Stimulated activated CD4-positive, alpha-beta T cell treated with anti-CD3 and anti-CD28 coated beads, TNF-alpha, amount 100 ng/mL, for 1 hour (primary cell): ENCODE data around the gene DYNC1I1.

Experiments
- DNase-seq, 3 donors: peaks; one replicate each; pipeline ENCODE4 v3.0.0-alpha.2; 2020; ENCODE audit warnings: low read depth in 3 of 3, low spot score in 1 of 3

Gene DYNC1I1

GRCh38 chr7:95788884-95789283 is 16.5 kb downstream of the DYNC1I1 start:
- no peak for DNase-seq

- DNase-seq = no peak
These were observed 21.3 kb downstream of the DYNC1I1 start for GRCh38 chr7:95793658-95794057.

DNA sequence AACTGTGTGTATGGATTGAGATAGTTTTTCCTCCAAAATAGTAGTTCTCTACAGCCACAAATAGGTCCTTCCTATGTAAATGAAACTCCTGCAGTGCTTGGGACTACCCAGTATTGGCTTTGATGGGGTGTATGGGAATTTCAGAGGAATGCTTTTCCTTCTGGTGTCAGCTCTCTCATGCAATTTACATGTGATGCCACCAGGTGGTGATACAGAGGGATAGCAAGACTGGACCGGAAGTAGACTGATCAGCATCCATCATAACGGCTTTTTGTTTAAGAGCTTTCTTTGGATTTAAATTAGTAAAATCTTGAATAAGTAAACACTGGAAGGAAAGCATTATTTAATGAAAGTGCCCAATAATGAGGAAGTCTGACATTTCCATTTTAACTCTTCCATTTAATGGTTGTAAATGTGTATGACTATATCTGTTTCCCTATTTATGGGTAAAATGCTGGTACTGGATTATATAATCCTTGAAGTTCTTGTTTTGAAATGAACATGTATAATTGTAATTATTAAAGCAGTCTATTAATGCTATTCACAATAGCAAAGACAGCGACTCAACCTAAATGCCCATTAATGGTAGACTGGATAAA is 22.7 kb downstream of the DYNC1I1 start:
- DNase-seq = no peak

DNA sequence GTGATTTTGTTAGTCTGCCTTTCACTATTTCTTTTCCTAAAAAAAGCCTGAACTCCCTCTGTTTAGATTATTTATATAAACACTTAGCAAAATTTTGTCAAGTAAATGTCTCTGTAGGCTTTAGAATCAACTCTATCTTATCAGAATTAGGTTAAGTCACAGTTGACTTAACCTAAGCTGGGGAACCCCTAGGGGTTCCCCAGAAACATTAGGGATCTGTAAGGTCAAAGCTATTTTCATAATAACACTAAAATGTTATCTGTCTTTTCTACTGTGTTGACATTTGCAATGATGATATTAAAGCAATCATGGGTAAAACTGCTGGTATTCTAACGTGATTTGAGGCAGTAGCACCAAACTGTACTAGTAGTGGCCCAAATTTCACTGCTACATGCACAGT is 24.3 kb downstream of the DYNC1I1 start:
- no peak for DNase-seq

DNA sequence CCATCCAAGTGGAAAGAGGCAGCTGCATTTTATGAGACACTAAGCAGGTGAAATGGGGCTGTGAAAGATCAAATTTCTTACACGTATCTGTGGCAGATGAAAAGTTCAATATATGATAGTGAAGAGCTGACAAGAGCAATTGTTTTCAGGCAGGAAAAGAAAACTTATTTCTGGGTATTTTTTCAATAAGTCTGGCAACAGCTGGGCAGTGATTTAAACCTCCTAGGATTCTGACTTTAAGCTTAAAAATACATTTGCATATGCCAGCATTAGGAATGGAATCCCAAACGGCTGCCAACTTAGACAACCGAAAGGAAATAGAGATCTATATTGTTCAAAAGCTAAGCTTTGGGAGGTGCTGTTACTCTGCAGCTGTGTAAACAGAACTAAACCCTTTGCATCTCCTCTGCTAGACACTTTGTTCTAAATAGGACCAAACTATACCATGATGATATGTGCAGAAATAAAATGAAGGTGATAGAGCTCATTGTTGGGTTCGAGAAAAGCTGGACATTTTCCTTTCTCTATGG is 26.1 kb downstream of the DYNC1I1 start:
- no peak for DNase-seq

DNA sequence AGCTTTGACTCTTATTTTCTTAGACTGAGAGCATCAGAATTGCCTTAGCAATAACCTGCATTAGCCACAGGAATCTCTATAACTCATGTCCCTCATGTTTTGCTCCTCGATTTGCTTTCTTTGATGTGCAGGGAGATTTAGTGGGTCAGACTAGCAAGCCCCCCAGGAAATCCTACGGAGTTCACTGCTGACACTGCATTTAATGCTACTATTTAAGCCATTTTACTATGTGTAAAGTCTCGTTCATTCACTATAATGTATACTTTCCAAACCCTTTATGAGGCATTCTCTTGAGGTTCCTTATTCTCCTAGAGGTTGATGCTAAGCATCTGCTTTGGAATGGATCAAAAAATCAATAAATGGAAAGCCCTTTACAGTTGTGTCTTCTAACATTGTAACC is 28.4 kb downstream of the DYNC1I1 start:
- no peak for DNase-seq

GRCh38 chr7:95802270-95802669 is 29.9 kb downstream of the DYNC1I1 start:
- no peak for DNase-seq

GRCh38 chr7:95804052-95804451 is 31.7 kb downstream of the DYNC1I1 start:
- DNase-seq = no peak

DNA sequence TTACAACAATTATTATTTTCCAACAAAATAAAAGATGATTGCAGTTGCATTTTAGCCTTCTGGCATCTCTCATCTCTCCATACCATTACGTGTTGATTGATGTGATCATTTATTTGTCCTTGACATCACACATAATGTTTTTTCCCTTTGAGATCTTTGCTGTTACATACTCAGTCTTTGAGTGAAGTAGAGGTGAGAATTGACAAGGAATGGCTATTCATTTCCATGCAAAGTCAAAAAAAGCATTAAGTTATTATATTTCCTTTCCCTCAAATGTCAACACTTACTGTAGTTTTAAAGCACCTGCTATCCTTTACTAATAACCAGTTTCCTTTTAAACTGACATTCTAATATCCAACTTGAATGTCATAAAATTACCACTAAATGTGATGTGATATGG is 33.6 kb downstream of the DYNC1I1 start:
- no peak for DNase-seq

- no peak for DNase-seq
These were observed 36.0 kb downstream of the DYNC1I1 start for GRCh38 chr7:95808396-95808795.

DNA sequence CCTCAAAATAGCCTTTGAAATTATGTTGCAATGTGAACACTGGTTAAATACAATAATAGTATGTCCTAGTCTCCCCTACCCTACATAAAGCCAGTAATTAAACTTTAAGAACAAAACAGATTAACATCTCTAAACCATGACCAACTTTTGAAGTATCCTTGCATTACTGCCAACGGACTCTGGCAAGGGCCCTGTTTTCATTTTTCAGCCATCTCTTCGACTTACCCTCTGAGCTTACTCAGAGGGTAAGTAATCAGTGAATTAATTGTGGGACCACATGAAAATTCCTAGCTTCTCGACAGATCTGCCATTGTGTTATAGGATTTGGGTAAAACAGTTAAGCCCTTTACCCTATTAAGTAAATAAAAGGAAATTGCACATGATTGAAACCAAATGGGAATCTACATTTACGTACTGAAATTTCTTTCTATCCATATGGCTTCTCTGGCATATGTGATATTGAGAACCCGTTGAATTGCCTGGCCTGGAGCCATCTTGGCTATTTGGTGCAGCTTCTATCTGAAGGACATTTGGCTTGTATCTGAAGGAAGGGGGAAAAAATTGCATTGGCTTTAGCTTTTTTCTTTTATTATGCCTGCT is 39.6 kb downstream of the DYNC1I1 start:
- DNase-seq = no peak

DNA sequence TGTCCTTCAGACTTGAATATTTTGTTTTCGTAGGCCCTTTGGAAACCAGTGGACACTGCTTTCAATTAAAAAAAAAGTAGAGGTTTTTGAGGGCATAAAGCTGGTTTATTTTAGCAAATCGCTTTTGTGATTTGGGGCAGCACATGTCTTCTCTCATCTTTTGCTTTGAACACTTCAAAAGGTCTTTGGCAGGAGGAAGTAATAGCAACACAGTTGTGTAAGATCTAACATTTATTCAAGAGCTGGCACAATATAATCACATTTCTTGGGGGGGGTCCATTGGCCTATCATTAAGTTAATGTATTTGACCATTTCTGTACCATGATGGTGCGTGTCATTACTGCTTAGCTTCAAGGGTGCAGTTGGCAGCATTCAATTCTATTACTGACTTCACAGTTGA is 42.4 kb downstream of the DYNC1I1 start:
- DNase-seq = no peak

DNA sequence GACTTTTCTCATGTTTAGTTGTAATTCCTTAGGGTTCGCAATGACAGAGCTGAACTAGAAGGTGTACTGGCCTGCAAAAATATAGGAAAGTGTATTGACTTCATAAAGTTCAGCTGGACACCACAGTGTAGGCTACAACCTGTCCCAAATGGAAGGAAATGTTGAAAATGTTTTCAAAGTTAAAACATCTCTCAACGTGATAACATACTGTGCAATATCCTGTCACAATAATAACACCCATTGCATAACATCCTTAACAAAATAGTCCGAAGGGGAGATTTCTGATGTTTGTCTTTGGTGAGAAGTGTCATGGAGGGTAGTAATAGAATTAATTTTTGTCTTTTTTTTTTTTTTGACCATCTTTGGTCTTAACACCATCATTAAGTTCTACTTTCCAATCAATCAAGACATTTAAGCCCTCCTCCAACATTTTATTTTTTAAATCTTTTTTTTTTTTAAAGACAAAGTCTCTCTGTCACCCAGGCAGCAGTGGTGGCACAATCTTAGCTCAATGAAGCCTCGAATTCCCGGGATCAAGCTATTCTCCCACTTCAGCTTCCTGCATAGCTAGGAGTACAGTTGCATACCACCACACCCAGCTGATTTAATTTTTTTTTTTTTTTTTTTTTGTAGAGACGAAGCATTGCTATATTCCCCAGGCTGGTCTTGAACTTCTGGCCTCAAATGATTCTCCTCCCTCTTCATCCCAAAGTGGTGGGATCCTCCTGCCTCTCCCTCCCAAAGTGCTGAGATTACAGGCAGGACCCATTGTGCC is 45.7 kb downstream of the DYNC1I1 start:
- DNase-seq = no peak

DNA sequence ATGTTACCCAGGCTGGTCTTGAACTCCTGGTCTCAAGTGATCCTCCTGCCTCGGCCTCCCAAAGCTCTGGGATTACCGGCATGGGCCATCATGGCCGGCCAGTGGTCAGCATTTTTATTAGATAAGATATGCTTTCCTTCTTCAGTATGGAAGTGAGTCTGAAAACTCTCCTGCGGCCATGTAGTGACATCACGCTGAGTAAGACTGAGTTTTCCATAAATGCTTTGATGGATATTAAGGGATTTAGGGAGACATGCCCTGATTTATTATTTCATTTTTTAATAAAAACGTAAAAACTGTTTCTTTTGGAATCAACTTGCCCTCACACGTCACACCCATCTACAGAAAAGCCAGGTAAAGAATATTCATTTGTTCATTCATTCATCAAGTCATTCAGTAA is 48.4 kb downstream of the DYNC1I1 start:
- DNase-seq = no peak

DNA sequence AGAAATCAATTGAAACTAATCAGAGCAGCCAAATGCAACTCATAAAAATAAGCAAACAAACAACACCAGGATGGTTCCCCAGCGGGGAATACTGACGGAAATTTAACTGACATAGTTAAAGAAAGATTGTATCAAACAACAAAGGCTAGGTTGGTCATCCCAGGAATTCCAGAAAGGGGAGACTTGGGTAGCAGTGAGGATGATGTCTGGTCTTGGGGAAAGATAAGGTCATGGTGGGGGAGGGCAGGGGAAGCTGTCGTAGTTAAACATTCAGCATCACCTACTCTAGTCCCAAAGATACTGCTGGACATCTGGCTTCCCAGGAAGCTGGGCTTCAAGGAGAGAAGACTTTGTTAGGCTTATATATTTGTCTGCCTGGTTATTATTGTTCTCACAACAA is 50.4 kb downstream of the DYNC1I1 start:
- no peak for DNase-seq

DNA sequence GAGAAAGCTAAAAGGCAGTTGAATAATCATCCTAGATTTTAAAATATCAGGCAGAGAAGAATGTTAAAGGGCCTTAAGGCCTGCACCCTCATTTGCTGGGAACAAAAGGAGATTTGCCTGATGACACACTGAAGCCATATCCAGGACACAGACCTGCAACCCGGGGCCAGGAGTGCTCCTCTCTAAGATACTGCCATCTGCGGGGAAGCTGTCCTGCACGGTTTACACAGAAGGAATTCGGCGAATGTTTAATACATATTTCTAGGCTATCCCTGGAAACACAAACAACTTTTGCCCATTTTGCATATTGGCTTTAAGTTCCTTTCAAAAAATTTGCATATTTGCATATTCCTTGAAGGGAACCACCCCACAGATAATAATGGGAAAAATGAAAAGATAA is 52.3 kb downstream of the DYNC1I1 start:
- DNase-seq = no peak

DNA sequence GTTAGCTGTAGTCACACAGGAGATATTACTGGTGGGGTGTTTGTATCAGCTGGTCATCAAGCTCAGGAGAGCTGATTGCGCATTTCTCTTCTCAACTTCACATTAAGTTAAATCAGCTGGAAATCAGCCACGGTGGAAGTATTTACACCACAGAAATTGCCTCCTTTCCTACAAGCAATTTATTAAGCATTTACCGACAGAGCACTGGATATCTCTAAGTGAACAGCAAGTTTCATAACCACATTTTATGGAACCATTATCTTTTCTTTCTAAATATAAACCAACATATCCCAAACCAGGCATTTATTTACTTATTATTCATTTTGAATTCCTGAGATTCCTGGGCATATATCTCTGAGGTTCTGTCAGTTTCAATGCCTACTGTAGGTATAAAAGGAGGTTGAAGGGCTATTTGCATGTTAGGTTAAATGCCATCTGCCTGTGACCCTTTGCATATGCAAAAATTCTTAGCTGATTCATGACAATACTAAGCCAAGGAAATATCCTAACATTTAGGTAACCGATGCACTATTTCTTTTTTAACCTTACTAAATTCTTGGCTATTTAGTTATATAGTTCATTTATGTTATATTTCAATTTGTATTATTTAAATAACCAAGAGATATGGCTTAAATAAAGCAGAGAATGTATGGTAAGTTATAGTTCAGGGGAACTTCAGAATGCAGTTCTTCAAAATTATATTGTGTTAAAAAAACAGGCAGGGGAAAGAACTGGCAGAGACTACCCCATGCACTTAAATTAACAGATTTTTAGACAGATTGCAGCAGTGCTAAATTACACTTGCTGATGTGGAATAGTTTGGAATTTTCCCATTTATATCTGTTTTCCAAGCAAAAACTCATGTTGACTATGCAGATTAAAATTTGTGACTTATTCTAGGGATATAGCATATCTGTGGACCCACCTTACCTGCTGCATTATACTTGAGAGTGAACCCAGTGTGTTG is 56.8 kb downstream of the DYNC1I1 start:
- no peak for DNase-seq

- no peak for DNase-seq
These were observed 68.9 kb downstream of the DYNC1I1 start for GRCh38 chr7:95840953-95841950.

DNA sequence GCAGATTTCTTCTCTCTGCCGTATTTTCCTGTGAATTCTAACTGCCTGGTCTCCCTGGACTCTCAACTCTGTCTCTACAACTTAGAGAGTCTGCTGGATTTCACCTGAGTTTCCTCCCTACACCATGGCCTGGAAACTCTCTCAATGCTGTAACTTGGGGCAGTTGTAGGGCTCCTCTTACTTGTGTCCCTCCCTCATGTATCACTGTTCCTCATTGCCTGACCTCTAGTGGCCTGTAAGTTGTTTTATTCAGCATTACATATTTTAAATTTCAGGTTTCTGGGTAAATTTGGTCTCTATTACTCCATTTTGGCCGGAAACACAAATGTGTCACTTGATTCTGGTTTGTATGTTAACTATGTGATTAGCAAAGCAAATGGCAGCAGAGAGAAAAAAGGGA is 70.9 kb downstream of the DYNC1I1 start:
- DNase-seq = no peak

DNA sequence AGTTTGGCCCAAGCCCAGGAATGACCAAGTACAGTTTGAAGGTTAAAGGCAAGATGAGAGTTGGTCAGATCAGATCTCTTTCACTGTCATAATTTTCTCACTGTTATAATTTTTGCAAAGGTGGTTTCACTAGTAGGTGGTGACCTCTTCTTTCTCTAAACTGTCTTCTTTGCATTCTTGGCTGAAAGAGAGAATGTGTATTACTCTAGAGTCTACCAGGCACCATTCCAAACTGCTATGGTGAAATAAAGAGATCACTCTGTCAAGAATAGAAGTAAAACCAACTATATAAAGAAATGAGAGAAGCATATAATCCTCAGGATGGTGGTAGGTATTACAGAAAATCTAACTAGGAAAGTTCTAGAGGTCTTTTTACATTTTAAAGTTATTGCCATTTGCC is 72.7 kb downstream of the DYNC1I1 start:
- DNase-seq = no peak
